ENCODE results near the gene SMOC2. TPM values are rescaled to one million over a fixed set of nuclear protein-coding genes. Genes with fewer than 3 reads are reported as not detected.

SMOC2 gene
- total RNA-seq, 1 donor from 2014 or later: not detected

DNA sequence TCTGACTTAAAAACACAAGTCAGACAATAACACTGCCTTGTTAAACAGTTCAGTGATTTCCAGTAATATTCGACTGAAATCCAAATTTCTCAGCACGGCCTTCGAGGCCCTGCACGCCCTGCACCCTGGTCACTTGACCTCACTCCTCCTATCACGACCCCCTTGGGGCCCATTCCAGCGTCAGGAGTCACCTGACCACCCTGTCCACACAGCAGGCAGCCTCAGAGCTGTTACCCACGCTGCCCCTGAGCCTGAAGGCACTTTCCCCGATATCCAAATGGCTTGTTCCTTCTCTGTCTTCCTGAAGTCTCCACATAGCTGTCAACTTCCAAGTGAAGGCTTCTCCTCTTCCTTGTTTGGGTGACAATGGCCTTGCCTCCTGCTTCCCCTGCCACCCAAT is 33.1 kb upstream of the SMOC2 start:
- no peak overlapping the region for H3K4me3 Mint-ChIP-seq (ENCODE audit: unreplicated experiment)
- H3K27me3 Mint-ChIP-seq (ENCODE audit: unreplicated experiment): peaks cover 1% of the 10 kb centered on the region
- H3K4me1 Mint-ChIP-seq (ENCODE audit: unreplicated experiment): no peaks in the 10 kb centered on the region
- TF ChIP-seq, protein P1, sequence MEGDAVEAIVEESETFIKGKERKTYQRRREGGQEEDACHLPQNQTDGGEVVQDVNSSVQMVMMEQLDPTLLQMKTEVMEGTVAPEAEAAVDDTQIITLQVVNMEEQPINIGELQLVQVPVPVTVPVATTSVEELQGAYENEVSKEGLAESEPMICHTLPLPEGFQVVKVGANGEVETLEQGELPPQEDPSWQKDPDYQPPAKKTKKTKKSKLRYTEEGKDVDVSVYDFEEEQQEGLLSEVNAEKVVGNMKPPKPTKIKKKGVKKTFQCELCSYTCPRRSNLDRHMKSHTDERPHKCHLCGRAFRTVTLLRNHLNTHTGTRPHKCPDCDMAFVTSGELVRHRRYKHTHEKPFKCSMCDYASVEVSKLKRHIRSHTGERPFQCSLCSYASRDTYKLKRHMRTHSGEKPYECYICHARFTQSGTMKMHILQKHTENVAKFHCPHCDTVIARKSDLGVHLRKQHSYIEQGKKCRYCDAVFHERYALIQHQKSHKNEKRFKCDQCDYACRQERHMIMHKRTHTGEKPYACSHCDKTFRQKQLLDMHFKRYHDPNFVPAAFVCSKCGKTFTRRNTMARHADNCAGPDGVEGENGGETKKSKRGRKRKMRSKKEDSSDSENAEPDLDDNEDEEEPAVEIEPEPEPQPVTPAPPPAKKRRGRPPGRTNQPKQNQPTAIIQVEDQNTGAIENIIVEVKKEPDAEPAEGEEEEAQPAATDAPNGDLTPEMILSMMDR (IDR thresholded peaks at IDR 0.05; ENCODE audit: unreplicated experiment): no peak
- H3K27ac Mint-ChIP-seq (ENCODE audit: unreplicated experiment): no peak overlapping the region
- DNase-seq (ENCODE audit: low spot score): no peak
- no peaks in the 10 kb centered on the region for H3K9me3 Mint-ChIP-seq (ENCODE audit: unreplicated experiment)
- H3K36me3 Mint-ChIP-seq (ENCODE audit: low read depth, unreplicated experiment): no peaks in the 10 kb centered on the region

DNA sequence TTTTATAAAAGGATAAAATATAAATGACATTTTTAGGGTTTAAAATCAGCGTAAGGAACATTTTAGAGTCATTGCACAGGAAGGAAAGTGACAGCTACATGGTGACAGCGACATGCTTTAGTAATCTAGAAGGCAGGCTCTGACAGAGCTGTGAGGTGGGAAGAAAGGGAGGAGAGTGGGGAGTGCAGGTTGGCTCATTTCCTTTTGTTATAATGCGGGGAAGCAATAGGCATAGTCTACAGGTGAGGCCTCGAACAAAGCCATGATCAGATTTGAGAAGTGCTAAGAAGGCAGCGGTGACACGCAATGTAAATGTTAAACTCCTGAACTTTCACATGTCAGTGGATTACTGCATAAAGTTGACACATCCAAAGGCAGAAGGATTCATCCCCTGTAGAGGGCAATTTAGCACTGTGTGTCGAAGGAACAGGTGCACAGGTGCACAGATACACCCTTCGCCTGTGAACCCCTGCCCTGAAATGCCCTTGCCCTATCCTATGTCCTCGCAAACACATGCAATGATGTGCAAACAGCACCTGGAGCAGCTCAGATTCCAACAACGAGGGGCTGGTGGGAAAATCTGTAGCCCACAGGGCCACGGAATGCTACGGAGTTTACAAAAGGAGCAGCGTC is 32.4 kb upstream of the SMOC2 start:
- H3K27me3 Mint-ChIP-seq (ENCODE audit: unreplicated experiment): peaks cover 1% of the 10 kb centered on the region
- H3K4me1 Mint-ChIP-seq (ENCODE audit: unreplicated experiment): no peaks in the 10 kb centered on the region
- no peak for DNase-seq (ENCODE audit: low spot score)
- no peak overlapping the region for H3K27ac Mint-ChIP-seq (ENCODE audit: unreplicated experiment)
- no peak overlapping the region for H3K4me3 Mint-ChIP-seq (ENCODE audit: unreplicated experiment)
- H3K36me3 Mint-ChIP-seq (ENCODE audit: low read depth, unreplicated experiment): no peaks in the 10 kb centered on the region
- TF ChIP-seq, protein P1 (IDR thresholded peaks at IDR 0.05; ENCODE audit: unreplicated experiment): no peak
- H3K9me3 Mint-ChIP-seq (ENCODE audit: unreplicated experiment): no peaks in the 10 kb centered on the region

DNA sequence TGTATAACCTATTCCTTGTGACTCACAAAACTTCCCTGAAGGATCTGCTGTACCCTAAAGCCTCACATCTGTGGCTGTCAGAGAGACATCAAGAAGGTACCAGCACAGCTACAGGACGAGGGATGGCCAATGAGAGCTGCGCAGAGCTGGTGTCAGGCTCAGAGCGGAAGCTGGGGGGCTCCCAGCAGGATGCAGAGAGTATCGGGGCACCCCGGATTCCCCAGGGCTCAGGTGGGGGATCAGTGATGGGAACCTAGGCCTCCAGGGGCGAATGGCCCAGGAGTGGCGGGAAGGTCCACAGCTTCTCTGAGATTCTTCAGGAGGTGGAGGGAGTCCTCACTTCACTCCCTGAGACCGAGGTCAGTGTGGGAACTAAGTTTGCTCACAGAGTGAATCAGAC is 30.9 kb upstream of the SMOC2 start:
- no peaks in the 10 kb centered on the region for H3K36me3 Mint-ChIP-seq (ENCODE audit: low read depth, unreplicated experiment)
- no peaks in the 10 kb centered on the region for H3K4me1 Mint-ChIP-seq (ENCODE audit: unreplicated experiment)
- TF ChIP-seq, protein P1 (IDR thresholded peaks at IDR 0.05; ENCODE audit: unreplicated experiment): no peak
- no peak overlapping the region for H3K4me3 Mint-ChIP-seq (ENCODE audit: unreplicated experiment)
- no peak for DNase-seq (ENCODE audit: low spot score)
- no peak overlapping the region for H3K27ac Mint-ChIP-seq (ENCODE audit: unreplicated experiment)
- peaks cover 3% of the 10 kb centered on the region for H3K27me3 Mint-ChIP-seq (ENCODE audit: unreplicated experiment)
- no peaks in the 10 kb centered on the region for H3K9me3 Mint-ChIP-seq (ENCODE audit: unreplicated experiment)

DNA sequence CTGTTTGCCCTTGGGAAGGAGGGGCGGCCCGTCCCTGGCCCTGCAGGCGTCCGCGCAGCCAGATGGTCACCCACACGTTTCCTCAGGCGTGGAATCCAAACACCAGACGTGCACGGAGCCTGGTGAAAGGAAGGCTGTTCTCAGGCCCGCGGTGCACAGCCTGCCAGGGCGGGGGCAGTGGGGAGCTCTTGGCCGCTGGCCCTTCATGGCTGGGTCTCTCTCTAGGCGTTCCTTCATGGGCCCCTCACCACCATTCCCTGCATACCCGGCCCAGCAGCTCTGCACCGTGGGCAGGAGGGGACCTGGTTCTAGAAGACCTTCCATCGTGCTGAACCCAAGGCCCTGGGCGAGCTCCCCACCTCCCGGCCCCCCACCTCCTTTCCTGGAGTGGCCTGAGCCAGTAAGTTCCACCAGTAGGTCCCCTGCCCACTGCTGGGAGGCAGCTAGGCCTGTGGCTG is 30.4 kb upstream of the SMOC2 start:
- Mint-ChIP-seq H3K4me1 (ENCODE audit: unreplicated experiment) (no peaks in the 10 kb centered on the region), H3K9me3 (ENCODE audit: unreplicated experiment) (no peaks in the 10 kb centered on the region), H3K36me3 (ENCODE audit: low read depth, unreplicated experiment) (no peaks in the 10 kb centered on the region), H3K27ac (ENCODE audit: unreplicated experiment) (no peak overlapping the region), H3K4me3 (ENCODE audit: unreplicated experiment) (no peak overlapping the region), H3K27me3 (ENCODE audit: unreplicated experiment) (peaks cover 3% of the 10 kb centered on the region)
- TF ChIP-seq, protein P1 (IDR thresholded peaks at IDR 0.05; ENCODE audit: unreplicated experiment): no peak
- no peak for DNase-seq (ENCODE audit: low spot score)

DNA sequence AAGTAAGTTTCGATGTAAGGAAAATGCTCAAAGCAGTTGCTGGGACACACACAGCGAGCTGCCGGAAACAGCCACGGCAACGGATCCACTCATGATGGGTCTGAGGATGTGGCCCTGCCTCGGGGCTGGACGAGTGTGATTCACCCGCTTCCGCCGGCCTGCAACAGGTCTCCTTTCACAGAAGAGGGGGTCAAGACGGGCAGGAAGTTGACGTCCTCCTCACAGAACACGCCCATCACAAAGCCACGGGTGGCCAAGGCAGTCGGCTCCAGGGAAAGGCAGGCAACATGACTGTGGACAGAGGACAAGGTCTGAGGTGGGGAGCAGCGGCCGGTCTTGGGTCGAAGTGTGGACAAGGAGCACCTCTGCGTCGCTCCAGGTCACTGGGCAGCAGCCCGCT is 29.9 kb upstream of the SMOC2 start:
- TF ChIP-seq, protein P1 (IDR thresholded peaks at IDR 0.05; ENCODE audit: unreplicated experiment): no peak
- Mint-ChIP-seq H3K9me3 (ENCODE audit: unreplicated experiment) (no peaks in the 10 kb centered on the region), H3K36me3 (ENCODE audit: low read depth, unreplicated experiment) (no peaks in the 10 kb centered on the region), H3K27me3 (ENCODE audit: unreplicated experiment) (peaks cover 3% of the 10 kb centered on the region), H3K4me3 (ENCODE audit: unreplicated experiment) (no peak overlapping the region), H3K4me1 (ENCODE audit: unreplicated experiment) (no peaks in the 10 kb centered on the region), H3K27ac (ENCODE audit: unreplicated experiment) (no peak overlapping the region)
- no peak for DNase-seq (ENCODE audit: low spot score)
